RWPE2 (cell line): ENCODE results near the gene ABHD2.

ENCODE experiments used
- ATAC-seq: fragments of 200-7000 bp; cut with Tn5 transposase; 3 replicates; pipeline ENCODE4 v1.9.1; 2021; ENCODE audit warnings: low read depth
- DNase-seq: peaks from one replicate; pipeline ENCODE4 v3.0.0-alpha.2; 2020; ENCODE audit warnings: low spot score
- H3K27ac ChIP-seq: fragments of 450-650 bp; 2 replicates; pipeline ENCODE4 v1.5.1; 2017; ENCODE audit warnings: mild to moderate bottlenecking; ENCODE audit not compliant: poor library complexity, severe bottlenecking
- H3K27me3 ChIP-seq: fragments of 250-450 bp; sonication (Bioruptor Pico); 2 replicates; pipeline ENCODE4 v1.5.1; 2021; ENCODE audit warnings: mild to moderate bottlenecking, moderate library complexity; ENCODE audit not compliant: insufficient read depth, poor library complexity, severe bottlenecking
- H3K36me3 ChIP-seq: fragments of 250-450 bp; sonication (Bioruptor Pico); 2 replicates; pipeline ENCODE4 v1.5.1; 2020; ENCODE audit warnings: low read depth, mild to moderate bottlenecking, moderate library complexity
- H3K4me1 ChIP-seq: fragments of 250-450 bp; sonication (Bioruptor Pico); 2 replicates; pipeline ENCODE4 v1.5.1; 2021; ENCODE audit warnings: mild to moderate bottlenecking, moderate library complexity; ENCODE audit not compliant: insufficient read depth, poor library complexity, severe bottlenecking
- H3K4me3 ChIP-seq: fragments of 250-450 bp; sonication (Bioruptor Pico); 2 replicates; pipeline ENCODE4 v1.5.1; 2021; ENCODE audit warnings: mild to moderate bottlenecking, moderate library complexity; ENCODE audit not compliant: severe bottlenecking
- H3K9me3 ChIP-seq: fragments of 250-450 bp; sonication (Bioruptor Pico); 2 replicates; pipeline ENCODE4 v1.5.1; 2021; ENCODE audit warnings: mild to moderate bottlenecking, moderate library complexity; ENCODE audit not compliant: severe bottlenecking
- CTCF ChIP-seq: fragments of 450-650 bp; IDR thresholded peaks from one replicate; pipeline ENCODE4 v1.5.1; 2017; ENCODE audit warnings: mild to moderate bottlenecking, moderate library complexity; ENCODE audit not compliant: poor library complexity, severe bottlenecking

The ABHD2 gene

DNA sequence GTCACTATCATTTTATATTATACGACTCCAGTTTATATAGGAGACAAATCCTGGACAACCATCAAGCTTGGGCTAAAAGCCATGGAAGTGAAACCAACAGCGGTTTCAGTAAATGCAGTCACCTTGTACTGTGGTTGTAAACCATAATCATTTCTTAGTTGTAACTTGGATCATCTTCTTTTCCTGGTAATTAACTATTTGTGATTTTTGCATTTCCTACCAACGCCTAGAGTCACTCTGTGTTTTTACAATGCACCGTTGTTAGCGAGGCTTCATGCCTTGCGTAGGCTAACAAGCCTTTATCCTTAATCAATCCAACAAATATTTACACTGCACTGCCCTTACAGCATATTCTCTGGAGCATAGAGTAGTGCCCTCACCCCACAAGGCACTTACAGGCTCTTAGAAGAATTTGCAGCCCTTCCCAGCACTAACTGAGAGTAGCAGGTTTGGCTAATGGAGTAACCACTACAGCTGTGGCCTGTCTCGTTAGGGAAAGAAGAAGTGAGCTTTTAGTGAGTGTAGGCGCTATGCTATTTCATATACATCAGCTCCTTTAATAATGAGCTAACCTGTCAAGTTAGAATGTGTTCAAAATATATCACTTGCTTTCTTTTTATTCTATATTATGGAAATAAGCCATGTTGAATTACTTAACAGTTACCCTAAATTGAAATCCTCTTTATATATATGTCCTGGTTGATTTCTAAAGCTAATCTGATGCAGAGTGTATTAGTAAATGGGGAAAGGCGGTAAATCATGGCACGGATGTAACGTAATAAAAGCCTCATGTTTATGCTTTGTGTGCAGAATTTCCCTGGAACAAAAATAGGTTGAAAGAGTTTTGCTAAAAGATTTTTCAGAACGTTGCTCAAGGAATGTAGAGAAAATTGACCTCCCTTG is 62.8 kb downstream of the ABHD2 start:
- H3K27ac ChIP-seq = no peak overlapping the region
- no peak for TF ChIP-seq CTCF
- no peak for DNase-seq

DNA sequence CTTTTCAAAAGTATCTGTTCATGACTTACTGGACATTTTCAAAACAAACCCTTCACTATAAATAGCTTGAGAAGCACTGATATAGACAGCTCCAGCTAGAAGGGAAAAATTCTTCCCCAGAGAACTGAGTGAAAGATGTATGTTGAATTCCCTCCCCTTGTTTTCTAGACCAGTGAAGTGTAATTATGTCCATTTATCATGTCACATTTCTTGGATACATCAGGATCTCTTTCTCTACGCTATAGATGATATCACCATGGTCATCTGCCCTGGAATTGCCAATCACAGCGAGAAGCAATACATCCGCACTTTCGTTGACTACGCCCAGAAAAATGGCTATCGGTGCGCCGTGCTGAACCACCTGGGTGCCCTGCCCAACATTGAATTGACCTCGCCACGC is 66.9 kb downstream of the ABHD2 start:
- H3K27ac ChIP-seq = no peak overlapping the region
- no peak for ATAC-seq
- peaks cover 68% of the 10 kb centered on the region for H3K36me3 ChIP-seq

More for the DNA sequence above, 62.8 kb downstream of the ABHD2 start:
- H3K4me3 ChIP-seq = no peak overlapping the region
- peaks cover 16% of the 10 kb centered on the region for H3K4me1 ChIP-seq
- no peaks in the 10 kb centered on the region for H3K9me3 ChIP-seq
- no peaks in the 10 kb centered on the region for H3K27me3 ChIP-seq
- H3K36me3 ChIP-seq = peaks cover 49% of the 10 kb centered on the region
- ATAC-seq = no peak

GRCh38 chr15:89155656-89156055 is 67.4 kb downstream of the ABHD2 start:
- ATAC-seq (no peak), DNase-seq (no peak)
- no peaks in the 10 kb centered on the region for H3K4me1 ChIP-seq
- H3K27ac ChIP-seq = no peak overlapping the region
- peaks cover 74% of the 10 kb centered on the region for H3K36me3 ChIP-seq
- no peak for TF ChIP-seq CTCF
- no peaks in the 10 kb centered on the region for H3K9me3 ChIP-seq
- H3K27me3 ChIP-seq = no peaks in the 10 kb centered on the region
- no peak overlapping the region for H3K4me3 ChIP-seq

More for the DNA sequence above, 66.9 kb downstream of the ABHD2 start:
- Histone ChIP-seq H3K4me1 (peaks cover under 1% of the 10 kb centered on the region), H3K27me3 (no peaks in the 10 kb centered on the region), H3K9me3 (no peaks in the 10 kb centered on the region), H3K4me3 (no peak overlapping the region)
- no peak for TF ChIP-seq CTCF
- no peak for DNase-seq

DNA sequence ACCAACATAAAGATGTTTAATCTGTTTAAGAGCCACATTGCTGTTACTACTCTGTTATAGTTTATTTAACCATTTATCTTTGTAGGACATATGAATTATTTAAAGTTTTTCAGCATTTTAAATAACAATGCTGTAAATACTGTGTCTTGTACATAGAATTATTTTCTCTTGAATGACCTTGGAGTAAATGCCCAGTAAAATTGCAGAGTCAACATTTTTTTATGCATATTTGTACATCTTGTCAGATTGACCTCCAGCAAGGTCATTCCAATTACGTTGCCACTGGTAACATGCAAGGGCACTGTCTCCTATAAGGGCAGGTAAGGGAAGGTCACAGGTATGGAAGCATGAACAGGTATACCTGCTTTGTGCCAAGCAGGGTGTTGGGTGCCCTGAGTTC is 68.8 kb downstream of the ABHD2 start:
- H3K4me3 ChIP-seq = no peak overlapping the region

More for the DNA sequence above, 68.8 kb downstream of the ABHD2 start:
- Histone ChIP-seq H3K27me3 (no peaks in the 10 kb centered on the region), H3K27ac (no peak overlapping the region), H3K36me3 (peaks cover 61% of the 10 kb centered on the region), H3K4me1 (no peaks in the 10 kb centered on the region), H3K9me3 (no peaks in the 10 kb centered on the region)
- no peak for TF ChIP-seq CTCF
- DNase-seq = no peak
- ATAC-seq = no peak
